HCT116 (cell line): ENCODE measurements around the gene PRKN. TPM values are rescaled to one million over a fixed set of nuclear protein-coding genes. Genes with fewer than 3 reads are reported as not detected.

ENCODE experiments used
- ATAC-seq: fragments of 200-7000 bp; cut with Tn5 transposase; 2 replicates; pipeline ENCODE4 v1.9.1; 2020; ENCODE audit warnings: mild to moderate bottlenecking, moderate library complexity
- BruUV-seq: library from RNA; stranded (reverse); fragments of 400-500 nt; replicated peaks from 2 replicates; lab custom pipeline; 2021; lab: Mats Ljungman, UMichigan
- CTCF ChIA-PET: fragments of 300-600 bp; sonication (Branson Sonifier 250); formaldehyde crosslinking; loops from one replicate; lab custom pipeline; 2021; ENCODE audit warnings: antibody characterized with exemption; lab: Charles Lee
- POLR2A ChIA-PET: fragments of 300-600, 350-600 bp; sonication (Branson Sonifier 250); formaldehyde crosslinking; loops from one replicate; lab custom pipeline; 2021; ENCODE audit warnings: antibody characterized with exemption; lab: Charles Lee
- RAD21 ChIA-PET, 2 experiments: fragments of 300-600 bp; sonication (Branson Sonifier 250); formaldehyde crosslinking; loops; one replicate each; lab custom pipeline; 2023; ENCODE audit warnings: low total read pairs in 2 of 2; ENCODE audit not compliant: uncharacterized antibody in 2 of 2, unreplicated experiment in 2 of 2, low non-redundant PET in 1 of 2; lab: Charles Lee
- DNase-seq: peaks from one replicate; pipeline ENCODE4 v3.0.0-alpha.2; 2010; ENCODE audit warnings: low read depth, low spot score
- H2AFZ ChIP-seq: fragments of 200-600 bp; shearing (Covaris generic), sonication (generic); 2 replicates; pipeline ENCODE4 v1.6.1; 2017; ENCODE audit warnings: low read depth, mixed run types, mixed read lengths, antibody characterized with exemption, low read length; ENCODE audit not compliant: poor library complexity, severe bottlenecking
- H3K27ac ChIP-seq: 2 replicates; pipeline ENCODE4 v1.5.1; 2012; ENCODE audit warnings: low read depth, low read length
- H3K27me3 ChIP-seq: fragments of 200-600 bp; sonication (generic); 2 replicates; pipeline ENCODE4 v1.6.1; 2016; ENCODE audit warnings: mixed run types, low read length, mixed read lengths; ENCODE audit not compliant: insufficient read depth
- H3K36me3 ChIP-seq, 2 experiments: fragments of 200-500 bp in 1 of 2; fragments of 200-600 bp in 1 of 2; sonication (Bioruptor generic) in 1 of 2; sonication (generic) in 1 of 2; 2 replicates each; pipeline versions ENCODE4 v1.5.1 to v1.6.1; 2014 to 2016; ENCODE audit warnings: low read length in 2 of 2, inconsistent platforms in 1 of 2, mixed read lengths in 1 of 2, mixed run types in 1 of 2; ENCODE audit not compliant: insufficient read depth in 2 of 2, control insufficient read depth in 1 of 2
- H3K4me1 ChIP-seq, 2 experiments: fragments of 200-600 bp in 1 of 2; sonication (generic) in 1 of 2; 2 replicates each; pipeline versions ENCODE4 v1.5.1 to v1.6.1; 2012 to 2017; ENCODE audit warnings: low read length in 2 of 2, inconsistent platforms in 1 of 2, mild to moderate bottlenecking in 1 of 2, mixed read lengths in 1 of 2, mixed run types in 1 of 2, moderate library complexity in 1 of 2; ENCODE audit not compliant: insufficient read depth in 2 of 2, control insufficient read depth in 1 of 2
- H3K4me2 ChIP-seq: fragments of 200-600 bp; sonication (generic); 2 replicates; pipeline ENCODE4 v1.6.1; 2017; ENCODE audit warnings: mixed run types, low read length, mixed read lengths
- H3K4me3 ChIP-seq, 2 experiments: fragments of 200-600 bp in 1 of 2; sonication (generic) in 1 of 2; replicated peaks in 1 of 2; 2 replicates each; pipeline ENCODE4 v1.5.1; 2011 to 2016; ENCODE audit warnings: low read length in 2 of 2, control low read depth in 1 of 2, low read depth in 1 of 2, mild to moderate bottlenecking in 1 of 2, mixed read lengths in 1 of 2, mixed run types in 1 of 2
- H3K79me2 ChIP-seq: fragments of 200-600 bp; sonication (generic); 2 replicates; pipeline ENCODE4 v1.6.1; 2017; ENCODE audit warnings: mild to moderate bottlenecking, mixed run types, low read length, moderate library complexity, mixed read lengths; ENCODE audit not compliant: insufficient read depth
- H3K9ac ChIP-seq: fragments of 200-600 bp; sonication (generic); 2 replicates; pipeline ENCODE4 v1.6.1; 2016; ENCODE audit warnings: low read length, mixed read lengths
- H3K9me2 ChIP-seq: fragments of 200-600 bp; sonication (generic), shearing (Covaris generic); 2 replicates; pipeline ENCODE4 v1.6.1; 2017; ENCODE audit warnings: mixed run types, mild to moderate bottlenecking, moderate library complexity; ENCODE audit not compliant: insufficient read depth
- H3K9me3 ChIP-seq, 2 experiments: fragments of 200-500 bp in 1 of 2; fragments of 200-600 bp in 1 of 2; sonication (Bioruptor generic) in 1 of 2; sonication (generic) in 1 of 2; 2 replicates each; pipeline ENCODE4 v1.6.1; 2014 to 2017; ENCODE audit warnings: low read length in 2 of 2, mixed read lengths in 2 of 2, inconsistent platforms in 1 of 2, low read depth in 1 of 2, mild to moderate bottlenecking in 1 of 2, mixed run types in 1 of 2, moderate library complexity in 1 of 2; ENCODE audit not compliant: control insufficient read depth in 1 of 2, insufficient read depth in 1 of 2
- H4K20me1 ChIP-seq: fragments of 200-600 bp; sonication (generic), shearing (Covaris generic); 2 replicates; pipeline ENCODE4 v1.6.1; 2017; ENCODE audit warnings: mixed run types, mild to moderate bottlenecking, moderate library complexity; ENCODE audit not compliant: insufficient read depth
- CEBPB ChIP-seq: IDR thresholded peaks from 2 replicates; pipeline ENCODE4 v1.6.1; 2012; ENCODE audit warnings: low read depth
- ELF1 ChIP-seq: IDR thresholded peaks from 2 replicates; pipeline ENCODE4 v1.6.1; 2012; ENCODE audit warnings: low read depth, borderline replicate concordance
- EZH2phosphoT487 ChIP-seq: fragments of 200-600 bp; IDR thresholded peaks from 2 replicates; pipeline ENCODE4 v1.6.1; 2018; ENCODE audit warnings: antibody characterized with exemption, borderline replicate concordance
- FOSL1 ChIP-seq: IDR thresholded peaks from 2 replicates; pipeline ENCODE4 v1.6.1; 2012; ENCODE audit warnings: low read depth
- JUND ChIP-seq: IDR thresholded peaks from 2 replicates; pipeline ENCODE4 v1.6.1; 2012
- SIN3A ChIP-seq: IDR thresholded peaks from 2 replicates; pipeline ENCODE4 v1.6.1; 2012; ENCODE audit warnings: low read depth
- ZNF274 ChIP-seq: fragments of 200-500 bp; sonication (Bioruptor generic); IDR thresholded peaks from 2 replicates; pipeline ENCODE4 v1.6.1; 2014; ENCODE audit warnings: mild to moderate bottlenecking, low read depth, low read length, inconsistent platforms
- intact Hi-C: fragments of 100-400 bp; cut with micrococcal nuclease; formaldehyde crosslinking; loops from 2 replicates; pipeline ENCODE4 v1.10.0; 2022
- total RNA-seq: library from RNA; stranded (reverse); gene quantifications from one replicate; pipeline ENCODE4 v1.2.1, GENCODE V29; 2021; ENCODE audit not compliant: unreplicated experiment
- TF ChIP-seq, protein P1 (sequence below), 3 experiments: fragments of 200-600 bp in 1 of 3; sonication (generic) in 1 of 3; IDR thresholded peaks in 2 of 3; conservative IDR thresholded peaks in 1 of 3; 2 replicates each; pipeline ENCODE4 v1.5.1; 2012 to 2017; ENCODE audit warnings: low read depth in 2 of 3, low read length in 2 of 3, antibody characterized with exemption in 1 of 3, borderline replicate concordance in 1 of 3, control low read depth in 1 of 3, mild to moderate bottlenecking in 1 of 3, mixed read lengths in 1 of 3, mixed run types in 1 of 3, moderate library complexity in 1 of 3; ENCODE audit not compliant: insufficient read depth in 1 of 3

Gene PRKN
- total RNA-seq, 1 experiment from 2014 or later = 2.6 TPM

GRCh38 chr6:161721511-161721910 is 1006.1 kb downstream of the PRKN start (continued):
- TF ChIP-seq SIN3A (no peak), CEBPB (no peak), JUND (no peak), FOSL1 (no peak), ZNF274 (no peak)
- TF ChIP-seq, protein P1, sequence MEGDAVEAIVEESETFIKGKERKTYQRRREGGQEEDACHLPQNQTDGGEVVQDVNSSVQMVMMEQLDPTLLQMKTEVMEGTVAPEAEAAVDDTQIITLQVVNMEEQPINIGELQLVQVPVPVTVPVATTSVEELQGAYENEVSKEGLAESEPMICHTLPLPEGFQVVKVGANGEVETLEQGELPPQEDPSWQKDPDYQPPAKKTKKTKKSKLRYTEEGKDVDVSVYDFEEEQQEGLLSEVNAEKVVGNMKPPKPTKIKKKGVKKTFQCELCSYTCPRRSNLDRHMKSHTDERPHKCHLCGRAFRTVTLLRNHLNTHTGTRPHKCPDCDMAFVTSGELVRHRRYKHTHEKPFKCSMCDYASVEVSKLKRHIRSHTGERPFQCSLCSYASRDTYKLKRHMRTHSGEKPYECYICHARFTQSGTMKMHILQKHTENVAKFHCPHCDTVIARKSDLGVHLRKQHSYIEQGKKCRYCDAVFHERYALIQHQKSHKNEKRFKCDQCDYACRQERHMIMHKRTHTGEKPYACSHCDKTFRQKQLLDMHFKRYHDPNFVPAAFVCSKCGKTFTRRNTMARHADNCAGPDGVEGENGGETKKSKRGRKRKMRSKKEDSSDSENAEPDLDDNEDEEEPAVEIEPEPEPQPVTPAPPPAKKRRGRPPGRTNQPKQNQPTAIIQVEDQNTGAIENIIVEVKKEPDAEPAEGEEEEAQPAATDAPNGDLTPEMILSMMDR (IDR thresholded peaks at IDR 0.05 in 2 of 3, conservative IDR thresholded peaks at IDR 0.05 in 1 of 3; ENCODE audit: borderline replicate concordance in 1 of 3, insufficient read depth in 1 of 3, low read depth in 2 of 3, low read length in 2 of 3) = no peak
- TF ChIP-seq, all 23 proteins: peak for 0

- DNase-seq (no peak), ATAC-seq (no peak)
- H3K27ac ChIP-seq = no peak overlapping the region
- H3K9me2 ChIP-seq = no peaks in the 10 kb centered on the region
- ChIA-PET POLR2A (no interaction called here), CTCF (no interaction called here), RAD21 (no interaction called here)
- no peaks in the 10 kb centered on the region for H3K4me1 ChIP-seq
- no peaks in the 10 kb centered on the region for H3K27me3 ChIP-seq
- H3K9ac ChIP-seq = no peak overlapping the region
- no peak overlapping the region for H3K4me2 ChIP-seq
- H4K20me1 ChIP-seq = no peaks in the 10 kb centered on the region
- no TSS peak for BruUV-seq
- intact Hi-C loops = no loop called here
- no peaks in the 10 kb centered on the region for H3K36me3 ChIP-seq
- no peaks in the 10 kb centered on the region for H3K79me2 ChIP-seq
- H3K4me3 ChIP-seq = no peak overlapping the region
- H3K9me3 ChIP-seq = no peaks in the 10 kb centered on the region
- H2AFZ ChIP-seq = no peak overlapping the region
- no peak for TF ChIP-seq EZH2phosphoT487
- no peak for TF ChIP-seq ELF1
These were observed 1011.4 kb downstream of the PRKN start for GRCh38 chr6:161716176-161716575.
